ENCODE measurements around the gene DAB2IP.

GRCh38 chr9:121648172-121648571, 3.3 kb upstream of the DAB2IP start:
- no peak for TF ChIP-seq CTCF (IDR thresholded peaks at IDR 0.05; ENCODE audit: low read depth, low read length, missing input control)
- TF ChIP-seq JUND (IDR thresholded peaks at IDR 0.05), result no peak
- no peak for TF ChIP-seq ZBTB33 (IDR thresholded peaks at IDR 0.05)
- TF ChIP-seq REST (IDR thresholded peaks at IDR 0.05), result no peak
- TF ChIP-seq MAX (IDR thresholded peaks at IDR 0.05), result no peak
- TF ChIP-seq YY1 (IDR thresholded peaks at IDR 0.05), result no peak
- no peak for TF ChIP-seq EGR1 (IDR thresholded peaks at IDR 0.05; ENCODE audit: low read depth in 2 of 2)
- no peak for TF ChIP-seq TAF1 (conservative IDR thresholded peaks at IDR 0.05)
- no peak for TF ChIP-seq GABPA (IDR thresholded peaks at IDR 0.05 in 1 of 2, conservative IDR thresholded peaks at IDR 0.05 in 1 of 2)
- TF ChIP-seq RAD21 (IDR thresholded peaks at IDR 0.05), result no peak
- TF ChIP-seq HNF4A (conservative IDR thresholded peaks at IDR 0.05), result no peak

Measured in liver (tissue), 3 donors.